Measurements from ENCODE around the gene GALNT12.
A peak's percentile ranks its signal among the peaks of the same experiment; 100 is the strongest.

Gene GALNT12, protein sequence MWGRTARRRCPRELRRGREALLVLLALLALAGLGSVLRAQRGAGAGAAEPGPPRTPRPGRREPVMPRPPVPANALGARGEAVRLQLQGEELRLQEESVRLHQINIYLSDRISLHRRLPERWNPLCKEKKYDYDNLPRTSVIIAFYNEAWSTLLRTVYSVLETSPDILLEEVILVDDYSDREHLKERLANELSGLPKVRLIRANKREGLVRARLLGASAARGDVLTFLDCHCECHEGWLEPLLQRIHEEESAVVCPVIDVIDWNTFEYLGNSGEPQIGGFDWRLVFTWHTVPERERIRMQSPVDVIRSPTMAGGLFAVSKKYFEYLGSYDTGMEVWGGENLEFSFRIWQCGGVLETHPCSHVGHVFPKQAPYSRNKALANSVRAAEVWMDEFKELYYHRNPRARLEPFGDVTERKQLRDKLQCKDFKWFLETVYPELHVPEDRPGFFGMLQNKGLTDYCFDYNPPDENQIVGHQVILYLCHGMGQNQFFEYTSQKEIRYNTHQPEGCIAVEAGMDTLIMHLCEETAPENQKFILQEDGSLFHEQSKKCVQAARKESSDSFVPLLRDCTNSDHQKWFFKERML

GRCh38 chr9:98807070-98807813, at the start of gene GALNT12:
TSS of gene GALNT12 (plus strand) at chr9:98807670. CDS start at chr9:98807699, 29 bp downstream.
- peak; percentile 36 for DNase-seq

DNA sequence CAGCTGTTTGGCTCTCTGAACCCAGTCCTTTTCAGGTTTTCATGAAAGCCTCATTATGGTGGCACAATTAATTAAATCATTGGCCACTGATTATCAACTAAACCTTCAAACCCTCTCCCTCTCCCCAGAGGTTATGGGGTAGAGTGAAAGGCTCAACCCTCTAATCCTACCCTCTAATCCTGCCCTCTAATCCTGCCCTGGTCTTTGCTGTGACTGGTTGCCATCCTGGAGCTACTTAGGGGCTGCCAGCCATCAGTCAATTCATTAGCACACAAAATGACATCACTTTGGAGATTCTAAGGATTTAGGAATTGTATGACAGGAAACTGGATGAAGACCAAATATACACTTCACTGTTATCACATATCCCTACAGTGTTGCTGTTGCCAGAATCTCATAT, 47.2 kb upstream of the GALNT12 start:
- DNase-seq = no peak

DNA sequence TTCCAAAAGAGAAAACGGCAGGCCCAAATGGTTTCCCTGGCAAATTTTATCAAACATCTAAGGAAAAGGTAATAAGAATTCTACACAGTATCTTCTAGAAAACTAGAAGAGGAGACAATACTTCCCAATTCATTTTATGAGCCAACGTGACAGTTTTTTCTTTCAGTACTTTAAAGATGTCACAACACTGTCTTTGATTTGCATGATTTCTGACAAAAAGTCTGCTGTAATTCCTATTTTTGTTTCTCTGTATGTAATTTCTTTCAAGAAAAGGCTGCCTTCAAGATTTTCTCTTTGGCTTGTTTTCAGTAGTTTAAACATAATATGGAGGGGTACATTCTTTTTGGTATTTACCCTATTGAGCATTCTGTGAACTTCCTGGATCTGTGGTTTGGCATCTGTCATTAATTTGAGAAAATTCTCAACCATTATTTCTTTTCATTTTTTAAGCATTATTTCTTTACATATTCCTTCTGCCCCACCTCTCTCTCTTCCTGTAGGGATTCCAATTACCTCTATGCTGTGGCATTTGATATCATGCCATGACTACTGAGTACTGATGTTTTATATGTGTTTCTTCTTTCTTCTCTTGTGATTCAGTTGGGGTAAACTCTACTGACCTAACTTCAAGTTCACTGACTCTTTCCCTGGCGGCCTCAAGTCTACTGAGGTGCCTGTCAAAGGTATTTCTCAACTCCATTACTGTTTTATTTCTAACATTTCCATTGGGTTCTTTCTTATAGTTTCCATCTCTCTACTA, 43.3 kb upstream of the GALNT12 start:
- DNase-seq = no peak

DNA sequence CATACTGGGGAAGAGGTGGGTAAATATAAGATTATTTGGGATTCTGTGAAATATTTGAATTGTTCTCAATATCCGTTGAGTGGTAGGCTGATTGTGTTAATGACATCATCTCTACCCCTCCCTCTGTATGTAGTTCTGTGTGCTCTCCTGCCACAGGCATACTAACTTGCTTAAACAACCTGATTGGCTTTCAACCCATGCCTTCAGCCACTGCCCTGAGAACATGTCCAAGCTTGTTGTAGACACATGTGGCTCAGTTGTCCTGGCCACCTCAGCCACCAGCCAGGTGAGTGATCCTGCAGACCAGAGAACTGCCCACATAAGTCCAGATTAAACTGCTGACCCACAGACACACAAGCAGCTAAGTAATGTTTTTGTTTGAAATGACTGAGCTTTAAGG, 42.2 kb upstream of the GALNT12 start:
- DNase-seq = no peak

- no peak for DNase-seq
Measured at GRCh38 chr9:98766586-98766985, 40.9 kb upstream of the GALNT12 start.

DNA sequence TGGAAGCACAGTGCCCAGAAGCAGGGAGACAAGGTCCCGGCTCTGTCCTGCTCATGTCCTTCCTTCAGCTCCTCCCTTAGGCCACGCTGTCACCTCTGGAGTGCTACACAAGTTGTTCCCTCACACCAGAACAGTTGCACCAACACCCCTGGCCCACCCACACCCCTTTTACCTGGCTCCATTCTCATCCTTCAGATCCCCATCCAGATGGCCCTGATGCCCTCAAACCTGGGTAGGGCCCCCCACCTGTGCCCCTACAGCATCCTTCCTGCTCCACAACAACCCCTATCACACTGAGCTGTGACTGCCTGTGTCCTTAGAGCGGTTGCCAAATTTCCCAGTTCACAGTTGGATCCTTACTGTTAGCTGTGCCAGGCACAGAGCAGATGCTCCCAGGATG, 40.3 kb upstream of the GALNT12 start:
- no peak for DNase-seq

- no peak for DNase-seq
Measured at GRCh38 chr9:98767915-98768314, 39.6 kb upstream of the GALNT12 start.

GRCh38 chr9:98768344-98768743, 39.1 kb upstream of the GALNT12 start:
- no peak for DNase-seq

DNA sequence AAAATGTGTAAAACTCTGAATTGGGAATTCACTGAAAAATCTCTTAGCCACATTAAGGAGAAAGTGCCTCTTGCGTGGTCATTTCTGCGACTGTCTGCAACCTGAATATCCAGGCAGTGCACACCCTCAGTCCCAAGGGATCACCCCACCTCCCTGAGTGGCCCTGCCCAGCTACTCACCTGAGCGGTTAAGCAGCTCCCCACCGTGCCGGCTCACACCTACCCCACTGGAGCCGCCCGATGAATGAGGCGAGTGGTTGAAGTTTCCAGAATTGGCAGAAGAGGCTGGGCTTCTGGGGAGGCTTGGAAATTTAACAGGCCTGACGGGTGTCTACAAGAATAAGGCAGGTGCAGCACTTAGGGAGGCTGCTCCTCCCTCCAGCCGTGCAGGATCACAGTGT, 36.8 kb upstream of the GALNT12 start:
- no peak for DNase-seq

- DNase-seq = no peak
Measured at GRCh38 chr9:98771209-98771874, 36.1 kb upstream of the GALNT12 start.

- no peak for DNase-seq
Measured at GRCh38 chr9:98772364-98773155, 34.9 kb upstream of the GALNT12 start.

DNA sequence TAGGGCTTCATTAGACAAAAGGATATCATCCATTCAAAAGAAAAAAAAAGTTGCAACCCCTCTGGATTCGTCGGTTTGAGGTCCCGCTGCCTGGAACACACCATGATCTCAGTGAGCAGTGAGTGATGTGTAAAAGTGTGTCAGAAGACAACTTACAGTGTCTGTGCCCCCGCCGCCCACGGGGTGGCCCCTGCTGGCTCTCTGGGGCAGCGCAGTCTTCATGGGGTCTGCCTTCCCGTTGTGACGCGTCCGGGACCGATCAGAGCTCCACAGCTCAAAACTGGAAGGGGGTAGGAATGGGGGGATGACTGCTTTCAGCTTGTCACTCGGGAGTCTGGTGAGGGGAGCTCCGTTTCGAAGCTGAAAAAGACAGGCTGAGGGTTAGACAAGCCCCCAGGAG, 33.7 kb upstream of the GALNT12 start:
- no peak for DNase-seq

GRCh38 chr9:98774746-98775145, 32.7 kb upstream of the GALNT12 start:
- no peak for DNase-seq

- peak; percentile 70 for DNase-seq
Measured at GRCh38 chr9:98775831-98776441, 31.5 kb upstream of the GALNT12 start.

GRCh38 chr9:98777618-98778017, 29.9 kb upstream of the GALNT12 start:
- no peak for DNase-seq

DNA sequence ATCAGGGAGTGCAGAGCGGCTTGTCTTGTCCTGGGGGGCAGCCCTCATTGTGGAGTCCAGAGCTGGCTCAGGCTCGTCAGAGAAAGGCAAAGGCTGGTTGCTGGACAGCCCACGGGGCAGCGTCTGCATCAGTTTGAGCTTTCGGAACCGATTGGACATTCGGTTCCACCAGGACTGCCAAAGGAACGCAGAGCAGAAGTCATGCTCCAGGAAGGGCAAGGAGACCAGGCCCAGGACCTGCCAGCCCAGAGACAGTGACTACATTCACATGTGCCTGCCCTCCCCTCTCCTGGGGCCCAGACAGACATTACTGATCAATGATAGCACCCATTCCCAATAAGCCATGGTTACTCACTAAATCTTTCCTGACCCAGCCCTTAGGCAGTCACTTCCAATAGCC, 29.2 kb upstream of the GALNT12 start:
- DNase-seq = no peak

- DNase-seq = no peak
Measured at GRCh38 chr9:98778711-98779530, 28.5 kb upstream of the GALNT12 start.

DNA sequence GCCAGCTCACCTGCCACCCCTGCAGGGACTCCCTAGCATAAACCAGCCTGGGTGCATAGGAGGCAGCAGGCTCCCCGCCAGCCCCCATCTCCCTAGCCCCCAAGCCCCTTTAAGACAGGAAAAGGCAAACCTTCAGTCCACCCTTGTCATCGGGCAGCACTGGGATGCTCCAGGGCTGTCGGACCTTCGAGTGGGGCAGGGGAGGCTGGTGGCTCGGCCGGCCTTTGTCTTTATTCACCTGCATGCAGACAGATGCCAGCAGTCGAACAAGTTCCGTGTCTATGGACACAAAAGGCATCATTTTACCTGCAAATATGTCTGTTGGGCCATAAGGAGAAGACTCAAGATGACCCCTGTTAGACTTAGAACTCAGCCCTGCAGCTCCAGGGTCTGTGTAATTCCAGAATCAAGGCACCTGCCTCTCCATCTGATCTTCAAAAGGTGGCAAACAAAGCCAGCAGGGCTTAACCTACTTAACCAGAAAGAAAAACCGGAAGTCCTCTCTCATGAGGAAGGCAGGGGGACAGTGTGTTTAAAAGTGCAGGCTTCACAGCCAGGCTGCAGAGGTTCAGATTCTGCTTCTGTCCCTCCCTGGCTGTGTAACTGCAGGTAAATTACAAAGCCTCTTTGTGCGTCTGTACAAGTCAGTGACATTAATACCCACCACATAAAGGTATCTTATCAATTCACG, 27.3 kb upstream of the GALNT12 start:
- DNase-seq = no peak

GRCh38 chr9:98781588-98782383, 25.7 kb upstream of the GALNT12 start:
- DNase-seq = no peak

All from NCI-H1436 (cell line).